NOMO-1 (cell line): Measurements from ENCODE around the gene LENG9.
A peak's percentile ranks its signal among the peaks of the same experiment; 100 is the strongest.
"Not testable (repeated sequence)": the region's sequence is repeated elsewhere in the genome, so short reads cannot be mapped to it uniquely, and the experiment has no call there.

Experiments
- DNase-seq, 2 experiments: peaks; one replicate each; lab custom pipeline; 2025; ENCODE audit not compliant: unreplicated experiment in 2 of 2; lab: John Stamatoyannopoulos, UW

The LENG9 gene

DNA sequence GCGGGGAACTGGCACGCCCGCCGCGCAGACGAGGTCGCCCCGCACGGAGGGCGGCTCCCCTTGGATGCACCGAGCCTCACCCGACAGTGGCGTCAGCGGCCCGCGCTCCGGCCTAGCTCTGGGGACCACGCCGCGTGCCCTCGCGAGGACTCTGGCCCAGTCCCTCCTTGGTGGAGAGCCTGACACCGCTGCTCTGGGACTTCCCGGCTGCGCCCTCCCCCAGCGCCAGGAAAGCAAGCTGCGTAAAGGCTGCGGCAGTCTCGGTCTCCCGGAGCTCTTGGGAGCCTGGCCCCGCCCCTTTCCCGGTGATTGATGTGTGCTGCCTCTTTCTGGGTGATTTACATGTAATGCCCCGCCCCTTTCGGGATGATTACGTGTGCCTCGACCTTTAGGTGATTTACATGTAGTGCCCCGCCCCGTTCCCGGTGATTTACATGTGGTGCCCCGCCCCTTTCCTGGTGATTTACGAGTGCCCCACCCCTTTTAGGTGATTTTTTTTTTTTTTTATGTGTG, at the start of gene LENG9:
LENG9 (minus strand) TSS at position 248 of the 513 bp plus-strand sequence. CDS start 252 bp downstream, outside the sequence.
- DNase-seq, result peak; percentile 87 to 95

DNA sequence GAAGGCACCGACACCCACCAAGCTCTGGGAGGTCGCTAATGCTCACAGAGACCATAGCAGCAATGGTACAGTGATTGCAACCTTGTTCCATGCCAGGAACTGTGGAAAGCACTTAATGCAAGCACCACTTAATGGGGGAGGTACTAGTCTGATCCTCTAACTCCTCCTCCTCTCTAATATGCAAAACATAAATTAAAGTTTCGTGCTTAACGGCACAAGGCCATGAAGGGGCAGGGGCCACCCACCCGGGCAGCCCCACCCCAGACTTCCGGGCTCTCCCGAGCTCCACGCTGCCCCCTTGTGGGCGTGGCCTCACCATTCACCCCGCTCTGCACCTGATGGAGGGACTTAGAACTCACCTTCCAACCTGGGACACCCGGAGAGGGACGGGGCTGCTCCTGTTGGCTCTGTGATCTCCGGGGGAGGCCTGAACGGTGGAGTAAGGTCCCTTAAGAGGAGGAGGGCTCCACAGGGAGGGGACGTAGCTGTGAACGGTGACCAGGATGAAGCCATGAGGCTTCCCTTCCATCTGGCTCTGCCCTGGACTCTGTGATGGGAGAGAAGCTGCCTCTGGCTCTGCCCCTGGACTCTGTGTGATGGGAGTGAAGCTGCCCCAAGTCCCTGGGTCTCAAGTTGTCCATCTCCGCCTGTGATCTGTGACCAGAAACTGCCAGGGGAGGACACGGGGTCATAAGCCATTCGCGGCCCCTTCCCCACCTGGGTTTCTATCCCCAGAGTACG, 45.8 kb upstream of the LENG9 start:
- not testable (repeated sequence) for DNase-seq

DNA sequence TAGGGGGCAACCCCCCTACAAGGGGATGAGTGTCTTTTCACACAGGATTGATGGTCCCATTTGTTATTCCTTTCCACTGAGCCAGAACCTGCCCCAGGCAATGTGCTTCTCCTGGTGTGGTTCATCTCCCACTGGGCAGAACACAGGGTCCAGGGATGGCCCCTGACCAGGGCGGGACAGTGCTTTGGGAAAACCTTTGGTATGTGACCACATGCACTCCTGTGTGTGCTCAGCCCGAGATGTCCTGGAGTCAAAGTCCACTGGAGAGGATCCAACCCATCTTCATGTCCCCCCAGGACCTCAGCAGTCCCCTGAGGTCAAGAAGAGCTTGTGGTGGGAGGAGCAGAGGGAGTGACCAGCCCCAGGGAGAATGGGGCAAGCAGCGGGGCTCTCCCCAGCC, 44.9 kb upstream of the LENG9 start:
- not testable (repeated sequence) for DNase-seq

DNA sequence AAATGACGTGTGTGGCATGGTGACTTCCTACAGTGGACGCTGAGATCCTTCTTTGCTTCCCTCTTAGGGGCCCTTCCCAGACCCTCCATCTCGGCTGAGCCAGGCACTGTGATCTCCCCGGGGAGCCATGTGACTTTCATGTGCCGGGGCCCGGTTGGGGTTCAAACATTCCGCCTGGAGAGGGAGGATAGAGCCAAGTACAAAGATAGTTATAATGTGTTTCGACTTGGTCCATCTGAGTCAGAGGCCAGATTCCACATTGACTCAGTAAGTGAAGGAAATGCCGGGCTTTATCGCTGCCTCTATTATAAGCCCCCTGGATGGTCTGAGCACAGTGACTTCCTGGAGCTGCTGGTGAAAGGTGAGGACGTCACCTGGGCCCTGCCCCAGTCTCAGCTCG, 44.2 kb upstream of the LENG9 start:
- no peak for DNase-seq

DNA sequence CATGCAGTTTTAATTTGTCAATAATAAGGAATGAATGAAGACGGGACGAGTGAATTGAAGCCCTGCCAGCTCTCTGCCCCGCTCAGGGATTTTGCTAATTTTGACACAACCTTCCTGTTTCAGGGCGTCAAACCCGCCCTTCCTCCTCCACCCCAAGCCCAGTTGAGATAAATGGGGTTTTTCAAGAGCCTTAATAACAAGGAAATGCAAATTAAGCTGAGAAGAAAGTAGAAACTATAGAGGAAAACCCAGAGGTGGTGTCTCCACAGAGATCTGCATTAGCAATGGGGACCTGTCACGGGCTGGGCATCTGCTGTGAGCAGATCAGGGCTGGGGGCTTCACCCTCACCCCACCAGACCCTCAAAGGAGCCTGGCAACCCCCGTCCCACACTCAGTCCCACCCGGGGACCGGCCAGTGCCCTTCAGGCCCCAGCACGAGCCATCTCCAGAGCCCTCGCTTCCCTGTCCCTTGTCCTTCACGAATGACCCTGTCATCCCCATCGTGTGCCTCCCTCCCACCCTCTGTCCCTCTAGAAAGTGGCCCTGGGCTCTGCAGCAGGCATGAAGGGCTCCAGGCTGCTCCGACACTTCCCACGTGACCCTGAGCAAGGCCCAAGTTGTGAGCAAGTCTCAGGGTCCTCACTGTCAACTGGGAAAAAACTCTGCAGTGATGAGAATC, 43.6 kb upstream of the LENG9 start:
- DNase-seq, result not testable (repeated sequence)

DNA sequence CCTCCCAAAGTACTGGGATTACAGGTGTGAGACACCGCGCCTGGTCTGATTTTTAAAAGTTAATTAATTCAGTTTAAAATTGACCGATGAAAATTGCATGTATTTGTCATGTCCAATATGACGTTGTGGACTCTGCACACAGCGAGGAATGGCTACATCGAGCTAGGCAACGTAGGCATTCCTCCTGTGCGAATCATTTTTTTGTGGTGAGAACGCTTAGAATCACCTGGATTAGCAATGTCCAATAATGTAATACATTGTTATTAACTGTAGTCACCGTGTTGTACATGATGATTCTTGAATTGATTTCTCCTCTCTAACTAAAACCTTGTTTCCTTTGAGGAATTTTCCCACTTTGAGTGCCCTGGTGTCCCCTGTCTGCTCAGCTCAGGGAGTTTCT, 42.5 kb upstream of the LENG9 start:
- DNase-seq, result no peak

DNA sequence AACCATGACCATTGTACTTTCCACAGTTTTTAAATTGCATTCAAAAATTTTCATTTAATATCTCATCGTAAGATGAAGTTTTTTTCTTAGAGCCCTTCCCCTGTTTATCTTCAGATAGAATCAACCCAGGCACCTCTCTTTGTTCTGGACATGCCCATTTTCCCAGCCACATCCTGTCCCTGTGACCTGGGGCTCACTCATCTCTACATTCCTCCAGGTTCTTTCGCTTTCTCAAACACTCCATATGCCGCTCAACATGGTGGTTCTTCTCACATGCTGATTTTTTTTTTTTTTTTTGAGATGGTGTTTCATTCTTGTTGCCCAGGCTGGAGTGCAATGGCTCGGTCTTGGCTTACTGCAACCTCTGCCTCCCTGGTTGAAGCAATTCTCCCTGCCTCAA, 42.0 kb upstream of the LENG9 start:
- DNase-seq, result not testable (repeated sequence)

DNA sequence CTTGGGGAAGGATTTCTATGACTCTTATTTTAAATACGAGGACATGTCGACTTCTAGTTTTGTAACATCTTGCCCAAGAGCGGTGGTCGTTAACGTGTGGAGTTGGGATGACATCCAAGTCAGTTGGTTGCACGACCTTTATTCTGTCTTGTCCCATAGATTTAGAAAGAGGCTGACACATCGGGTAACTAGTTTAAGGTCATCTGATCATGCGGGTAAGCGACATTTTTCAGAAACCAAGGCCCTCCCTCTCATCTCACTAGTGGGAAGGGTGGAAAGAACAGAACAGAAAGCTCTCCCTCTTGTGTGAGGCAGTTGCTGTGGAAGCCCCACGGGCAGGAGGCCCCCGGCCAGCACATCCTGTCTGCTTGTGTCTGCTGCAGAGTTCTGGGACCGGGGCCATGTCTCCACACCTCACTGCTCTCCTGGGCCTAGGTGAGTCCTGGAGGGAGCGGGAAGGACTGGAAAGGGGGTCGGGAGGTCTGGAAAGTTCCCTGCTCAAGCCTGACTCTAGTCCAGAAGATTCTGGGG, 39.0 kb upstream of the LENG9 start, which contains the start of gene LAIR2:
LAIR2 (plus strand) TSS at position 314 of the 531 bp plus-strand sequence; CDS start at position 402, 88 bp downstream.
- DNase-seq, result no peak

DNA sequence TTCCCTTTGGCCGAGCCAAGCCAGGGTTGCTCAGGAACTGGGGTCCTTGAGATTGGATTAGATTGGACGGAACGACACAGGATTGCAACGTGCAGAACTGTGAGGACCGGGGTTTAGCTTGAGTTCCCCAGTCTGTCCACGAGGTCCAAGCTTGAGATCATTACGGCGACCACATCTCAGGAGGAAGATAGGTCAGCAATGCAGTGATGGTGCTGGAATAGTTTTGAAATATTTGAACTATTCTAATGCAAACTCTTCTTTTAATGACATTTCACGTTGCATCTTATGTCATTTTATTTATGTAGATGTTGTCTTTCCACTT, 34.8 kb upstream of the LENG9 start:
- not testable (repeated sequence) for DNase-seq

DNA sequence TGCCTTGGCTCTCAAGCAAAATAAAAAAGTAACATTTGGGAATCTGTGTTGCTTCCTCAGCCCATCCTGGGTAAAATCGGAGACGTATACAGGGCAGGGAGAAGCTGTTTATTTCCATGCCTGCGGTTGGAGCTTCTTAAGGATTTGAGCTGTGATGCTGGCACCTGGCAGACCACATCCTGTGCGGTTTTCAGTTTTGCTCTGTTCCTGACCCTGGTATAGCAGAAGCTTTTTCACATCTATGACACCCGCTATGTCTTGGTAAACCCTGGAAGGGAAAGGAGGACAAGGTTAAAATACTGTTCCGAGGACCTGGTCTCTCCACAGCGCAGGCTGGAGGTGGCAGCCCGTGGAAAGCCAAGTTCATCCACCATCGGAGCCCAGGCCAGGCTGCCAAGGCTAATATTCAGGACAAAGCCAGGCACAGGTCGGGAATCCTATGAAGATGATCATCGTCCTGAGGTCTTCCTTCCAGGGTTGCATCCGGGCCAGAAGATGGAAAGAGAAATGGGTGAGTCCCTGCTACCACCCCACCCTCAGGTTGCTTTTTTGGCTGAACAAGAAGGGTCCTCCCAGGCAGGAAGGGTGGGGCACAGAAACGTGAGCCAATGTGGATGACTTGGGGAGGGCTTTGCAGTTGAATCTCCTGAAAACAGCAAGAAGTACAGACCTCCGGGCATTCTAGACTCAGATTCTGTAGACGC, 34.3 kb upstream of the LENG9 start:
- DNase-seq, result not testable (repeated sequence)

DNA sequence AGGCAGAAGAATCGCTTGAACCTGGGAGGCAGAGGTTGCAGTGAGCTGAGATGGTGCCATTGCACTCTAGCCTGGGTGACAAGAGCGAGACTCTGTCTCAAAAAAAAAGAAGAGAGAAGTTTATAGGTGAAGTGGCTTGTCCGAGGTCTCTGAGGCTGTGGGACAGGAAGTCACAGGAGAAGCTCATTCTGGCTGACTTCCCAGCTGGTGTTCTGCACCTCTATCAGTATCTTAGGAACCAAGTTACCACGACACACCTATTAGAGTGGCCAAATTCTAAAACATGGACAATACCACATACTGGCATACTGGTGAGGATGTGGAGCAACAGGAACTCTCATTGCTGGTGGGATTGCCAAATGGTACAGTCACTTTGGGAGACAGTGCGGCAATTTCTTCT, 31.7 kb upstream of the LENG9 start:
- DNase-seq, result not testable (repeated sequence)

DNA sequence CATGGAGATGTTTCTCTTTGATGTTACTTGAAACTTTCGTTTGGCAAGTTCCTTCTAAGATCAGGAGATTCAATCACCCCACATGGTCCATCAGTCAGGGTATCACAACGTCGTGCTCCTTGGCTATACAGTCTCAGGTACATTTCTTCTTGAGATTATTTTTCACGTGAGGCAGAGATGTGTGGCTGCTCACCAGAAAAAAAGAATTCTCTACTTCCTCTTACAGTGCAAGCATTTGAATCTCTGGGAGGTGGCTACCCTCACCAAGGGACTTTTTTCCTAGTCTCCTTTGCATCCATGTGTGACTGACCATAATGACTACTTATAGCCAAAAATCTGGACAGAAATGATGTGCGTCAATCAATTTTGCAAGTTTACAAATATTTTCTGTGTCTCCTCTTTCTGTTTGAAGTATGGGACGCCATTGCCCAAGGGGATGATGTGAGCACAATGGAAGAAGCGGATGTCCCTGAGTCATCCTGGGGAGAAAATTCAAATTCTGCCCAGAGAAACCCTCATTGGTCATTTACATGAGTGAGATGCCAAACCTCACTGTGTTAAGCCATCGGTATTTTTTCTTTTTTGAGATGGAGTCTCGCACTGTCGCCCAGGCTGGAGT, 30.5 kb upstream of the LENG9 start:
- DNase-seq, result no peak

DNA sequence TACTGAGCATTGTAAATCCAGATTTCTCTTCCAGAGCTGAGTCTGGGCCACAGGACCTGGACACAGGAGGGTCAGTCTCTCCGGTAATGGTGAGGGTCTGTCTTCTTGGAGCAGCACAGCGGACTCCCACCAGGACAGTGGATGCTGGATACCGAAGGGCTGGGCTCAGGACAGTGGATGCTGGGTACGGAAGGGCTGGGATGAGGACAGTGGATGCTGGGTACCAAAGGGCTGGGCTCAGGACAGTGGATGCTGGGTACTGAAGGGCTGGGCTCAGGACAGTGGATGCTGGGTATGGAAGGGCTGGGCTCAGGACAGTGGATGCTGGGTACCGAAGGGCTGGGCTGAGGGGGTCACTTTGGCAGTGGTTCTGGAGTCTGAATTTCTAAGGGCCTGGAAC, 29.5 kb upstream of the LENG9 start:
- DNase-seq, result not testable (repeated sequence)

DNA sequence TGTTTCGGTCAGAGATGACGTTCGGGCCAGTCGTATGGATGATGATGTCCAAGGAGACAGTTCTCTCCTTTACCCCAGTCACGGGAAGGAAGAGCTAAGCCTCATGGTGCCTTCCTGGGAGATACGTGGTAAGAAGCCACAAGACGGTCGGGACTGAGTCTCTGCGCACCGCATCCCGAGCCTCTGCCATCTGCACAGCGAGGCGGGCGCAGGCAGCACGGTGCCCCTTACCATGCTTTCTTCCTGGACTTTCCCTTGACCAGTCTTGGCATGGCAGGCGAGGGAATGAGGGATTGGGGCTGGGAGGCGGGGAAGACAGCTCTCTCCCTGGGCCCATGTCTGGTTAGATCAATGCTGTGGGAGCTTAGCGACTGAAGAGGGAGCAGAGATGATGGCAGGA, 29.0 kb upstream of the LENG9 start:
- DNase-seq, result no peak

DNA sequence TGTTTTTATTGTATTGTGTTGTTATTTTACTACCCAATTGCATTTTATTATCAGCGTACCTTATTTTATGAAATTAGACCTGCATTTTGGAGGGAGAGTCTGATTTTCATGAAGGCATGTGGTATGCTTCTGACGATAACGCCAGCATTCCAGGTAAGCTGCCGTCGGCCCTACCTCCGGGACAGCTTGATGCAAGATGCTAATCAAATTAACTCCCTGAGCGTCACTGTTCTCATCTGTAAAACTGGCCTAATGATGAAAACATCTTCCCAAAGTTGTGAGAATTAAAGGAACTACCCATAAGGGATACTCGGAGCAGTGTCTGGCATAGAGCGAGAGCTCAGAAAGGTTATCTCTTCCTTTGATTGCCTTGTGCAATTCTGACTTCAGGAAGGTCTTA, 26.2 kb upstream of the LENG9 start:
- DNase-seq, result no peak

DNA sequence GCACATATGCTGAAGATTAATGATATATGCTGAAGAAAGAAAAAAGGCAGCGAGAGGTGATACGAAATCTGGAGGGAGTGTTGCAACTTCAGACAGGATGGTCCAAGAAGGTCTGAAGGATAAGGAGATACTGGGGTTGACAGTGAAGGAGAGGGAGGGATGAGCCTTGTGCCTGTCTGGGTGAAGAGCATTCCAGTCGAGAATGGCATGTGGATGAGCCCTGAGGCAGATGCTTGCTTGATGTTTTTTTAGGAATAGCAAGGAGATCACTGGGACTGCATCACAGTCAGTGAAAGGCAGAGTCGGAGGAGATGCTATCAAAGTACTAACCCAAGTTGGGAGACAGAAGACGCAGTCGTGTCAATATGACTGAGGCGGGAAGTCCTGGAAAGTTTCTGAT, 25.8 kb upstream of the LENG9 start:
- DNase-seq, result no peak

DNA sequence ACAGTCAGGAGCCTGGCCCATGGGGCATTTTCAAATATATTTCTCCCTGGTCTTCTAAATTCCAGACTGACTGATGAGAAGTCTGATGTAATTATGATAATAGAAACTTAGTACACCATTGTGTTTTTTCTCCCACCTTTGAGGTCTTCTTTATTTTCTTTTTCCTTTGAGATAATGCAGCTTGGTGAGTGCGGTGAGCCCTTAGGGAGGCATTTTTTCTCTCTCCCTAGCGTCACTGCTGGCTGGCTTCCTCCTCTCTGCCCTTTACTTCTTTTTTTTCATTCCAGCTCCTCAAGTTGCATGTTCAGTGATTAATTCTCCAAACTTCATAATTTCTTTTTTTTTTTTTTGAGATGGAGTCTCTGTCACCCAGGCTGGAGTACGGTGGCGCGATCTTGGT, 22.3 kb upstream of the LENG9 start:
- peak in 1 of 2 experiments; percentile 31 for DNase-seq

DNA sequence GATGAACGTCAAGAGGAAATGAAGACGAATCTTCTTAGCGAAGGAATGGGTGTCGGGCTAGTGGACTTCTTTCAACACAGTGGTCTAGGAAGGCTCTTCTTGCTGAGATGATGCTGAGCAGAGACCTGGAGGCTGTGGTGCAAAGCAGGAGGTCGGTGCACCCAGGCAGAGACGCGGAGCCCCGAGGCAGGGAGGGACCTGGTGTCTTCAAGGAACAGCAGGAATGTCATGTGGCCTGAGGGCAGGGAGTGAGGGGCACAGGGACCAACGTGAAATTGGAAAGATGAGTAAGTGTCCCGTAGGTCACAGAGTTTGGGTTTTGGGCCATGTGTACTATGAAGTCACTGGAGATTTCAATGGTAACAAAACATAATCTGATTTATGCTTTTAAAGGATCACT, 20.9 kb upstream of the LENG9 start:
- no peak for DNase-seq

DNA sequence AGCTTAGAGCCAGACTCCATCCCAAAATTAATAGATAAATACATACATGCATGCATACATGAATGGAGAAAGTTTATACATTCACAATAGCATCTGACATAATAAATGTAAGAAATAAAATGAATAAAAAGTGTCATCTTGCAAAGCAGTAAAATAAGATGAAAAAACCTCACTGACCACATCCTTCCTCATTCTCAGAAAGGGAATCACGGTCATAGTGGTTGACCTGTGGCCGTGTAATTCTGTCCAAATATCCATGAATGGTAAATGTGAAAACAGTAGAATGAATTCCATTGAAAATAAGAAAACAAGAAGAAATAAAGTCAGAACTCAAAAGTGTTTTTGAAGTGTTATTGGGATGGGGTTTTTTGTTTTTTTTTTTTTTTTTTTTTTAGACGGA, 19.3 kb upstream of the LENG9 start:
- DNase-seq, result peak; percentile 24 to 80

DNA sequence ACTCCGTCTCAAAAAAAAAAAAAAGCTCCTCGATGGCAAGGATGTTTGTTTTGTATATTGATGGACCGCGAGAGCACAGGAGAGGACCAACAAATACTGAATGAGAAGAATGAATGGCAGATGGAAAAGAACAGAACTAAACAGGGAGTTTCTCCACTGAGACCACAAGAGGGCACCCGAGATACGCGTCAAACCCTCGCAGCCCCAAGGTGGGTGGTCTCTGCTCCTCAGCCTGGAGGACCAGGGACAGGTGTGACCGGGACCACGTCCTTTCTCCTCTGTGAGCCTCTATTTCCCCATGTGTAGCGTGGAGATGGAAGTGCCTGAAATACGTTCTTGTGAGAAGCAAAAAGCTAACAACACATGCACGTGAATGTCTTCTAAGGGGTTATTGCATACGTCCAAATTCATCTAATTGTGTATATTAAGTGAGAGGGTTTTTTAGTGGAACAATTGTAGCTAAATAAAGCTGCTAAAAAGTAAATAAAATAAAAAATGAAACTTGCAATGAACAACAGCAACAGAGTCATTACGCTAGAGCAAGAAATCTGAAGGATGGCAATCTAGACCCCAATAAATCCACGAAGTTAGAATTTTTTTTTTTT, 17.9 kb upstream of the LENG9 start:
- DNase-seq, result peak in 1 of 2 experiments; percentile 45
